Breast epithelium (tissue), 4 donors: ENCODE results near the gene CPXM1. TPM values are rescaled to one million over a fixed set of nuclear protein-coding genes. Genes with fewer than 3 reads are reported as not detected.

ENCODE experiments used
- DNase-seq, 2 donors: peaks; one replicate each; pipeline ENCODE4 v3.0.0-alpha.2; 2019; ENCODE audit warnings: low spot score in 2 of 2
- H3K27ac ChIP-seq, 2 donors: fragments of 200-600 bp; sonication (generic) in 1 of 2; one replicate each; pipeline ENCODE4 v1.5.1; 2016 to 2019; ENCODE audit warnings: mild to moderate bottlenecking in 1 of 2
- H3K27me3 ChIP-seq, 2 donors: fragments of 200-600 bp; sonication (generic) in 1 of 2; one replicate each; pipeline versions ENCODE4 v1.5.1 to v1.6.0; 2017 to 2019; ENCODE audit warnings: control low read depth in 1 of 2, mild to moderate bottlenecking in 1 of 2
- H3K36me3 ChIP-seq: fragments of 200-600 bp; one replicate; pipeline ENCODE4 v1.5.1; 2019
- H3K4me1 ChIP-seq, 2 donors: fragments of 200-600 bp; sonication (generic); one replicate each; pipeline ENCODE4 v1.5.1; 2016 to 2019; ENCODE audit warnings: control low read depth in 1 of 2
- H3K4me3 ChIP-seq, 3 donors: fragments of 200-600 bp; sonication (generic); 1 replicate in 2 of 3; 2 replicates in 1 of 3; pipeline ENCODE4 v1.5.1; 2016 to 2019; ENCODE audit warnings: mild to moderate bottlenecking in 3 of 3, moderate library complexity in 2 of 3
- H3K9me3 ChIP-seq, 2 donors: fragments of 200-600 bp; sonication (generic) in 1 of 2; one replicate each; pipeline ENCODE4 v1.5.1; 2016 to 2019; ENCODE audit warnings: control low read depth in 1 of 2
- POLR2A ChIP-seq: fragments of 450-650 bp; IDR thresholded peaks from one replicate; pipeline ENCODE4 v1.6.1; 2016; ENCODE audit warnings: antibody characterized with exemption, mild to moderate bottlenecking, moderate library complexity
- POLR2AphosphoS5 ChIP-seq, 3 donors: sonication (generic); formaldehyde crosslinking; IDR thresholded peaks; one replicate each; pipeline ENCODE4 v1.6.1; 2017; ENCODE audit warnings: antibody characterized with exemption in 3 of 3
- intact Hi-C: fragments of 100-400 bp; cut with DNase I; formaldehyde crosslinking; loops from one replicate; pipeline ENCODE4 v1.15.1; 2023; ENCODE audit warnings: low total_unique reads
- total RNA-seq, 3 donors: library from RNA; depleted of rRNA; stranded (reverse); fragments of >200 nt; gene quantifications; one replicate each; pipeline ENCODE4 v1.1.0, GENCODE V29; 2016
- TF ChIP-seq, protein P1 (sequence below), 3 donors: fragments of 450-650 bp; IDR thresholded peaks; one replicate each; pipeline ENCODE4 v1.5.1; 2016 to 2017; ENCODE audit warnings: antibody characterized with exemption in 3 of 3, mild to moderate bottlenecking in 3 of 3, moderate library complexity in 3 of 3

CPXM1 gene
- total RNA-seq, 3 donors from 2014 or later: 23.1 to 45.4 (median 28.5) TPM

DNA sequence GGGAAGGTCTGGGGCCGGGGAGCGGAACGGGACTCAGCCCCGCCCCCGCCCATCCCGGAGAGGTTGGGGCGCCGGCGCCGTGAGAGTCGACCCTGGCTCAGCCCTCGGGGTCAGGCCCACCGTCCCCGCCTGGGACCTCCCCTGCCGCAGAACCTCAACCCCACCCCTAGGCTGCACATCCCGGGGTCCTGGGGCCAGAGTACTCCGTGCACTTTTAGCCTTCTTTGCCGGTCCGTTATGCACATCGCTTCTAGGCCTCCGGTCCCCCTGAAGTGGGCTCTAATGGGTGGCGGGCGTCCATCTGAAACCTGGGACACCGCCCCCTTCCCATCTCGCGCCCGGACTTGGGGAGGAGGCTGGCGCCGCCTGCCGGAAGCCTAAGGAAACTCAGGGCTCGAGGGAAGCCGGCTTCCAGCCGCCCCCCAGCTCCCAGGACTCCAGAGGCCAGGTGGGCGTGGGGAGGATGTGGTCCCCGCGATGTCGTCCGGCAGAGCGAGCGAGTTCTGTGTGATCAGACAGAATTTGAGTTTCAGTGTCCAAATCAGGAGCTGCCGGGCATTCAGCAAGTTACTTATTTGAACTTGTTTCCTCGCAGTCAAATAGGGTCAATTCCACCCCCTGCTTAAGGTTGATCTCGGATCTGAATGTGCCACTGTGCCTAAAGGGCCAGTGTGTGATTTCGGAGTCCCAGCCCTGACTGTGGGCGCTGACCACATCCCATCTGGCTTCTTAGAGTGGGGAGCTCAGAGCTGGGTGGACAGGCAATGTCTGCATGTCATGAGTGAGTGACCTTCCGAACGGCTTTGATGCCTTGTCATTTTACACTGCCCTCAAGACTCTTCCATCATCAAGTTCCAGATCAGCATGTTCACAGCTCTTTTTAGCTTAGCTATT is 47.6 kb downstream of the CPXM1 start:
- Histone ChIP-seq H3K27ac (peak overlapping the region; percentile 74 to 85), H3K36me3 (no peaks in the 10 kb centered on the region), H3K4me3 (peak overlapping the region; percentile 38 to 68 (median 60)), H3K9me3 (no peaks in the 10 kb centered on the region), H3K4me1 (no peaks in the 10 kb centered on the region), H3K27me3 (peaks cover 0 to 3% of the 10 kb centered on the region in 2 donors)
- no peak for TF ChIP-seq POLR2A
- TF ChIP-seq, protein P1, sequence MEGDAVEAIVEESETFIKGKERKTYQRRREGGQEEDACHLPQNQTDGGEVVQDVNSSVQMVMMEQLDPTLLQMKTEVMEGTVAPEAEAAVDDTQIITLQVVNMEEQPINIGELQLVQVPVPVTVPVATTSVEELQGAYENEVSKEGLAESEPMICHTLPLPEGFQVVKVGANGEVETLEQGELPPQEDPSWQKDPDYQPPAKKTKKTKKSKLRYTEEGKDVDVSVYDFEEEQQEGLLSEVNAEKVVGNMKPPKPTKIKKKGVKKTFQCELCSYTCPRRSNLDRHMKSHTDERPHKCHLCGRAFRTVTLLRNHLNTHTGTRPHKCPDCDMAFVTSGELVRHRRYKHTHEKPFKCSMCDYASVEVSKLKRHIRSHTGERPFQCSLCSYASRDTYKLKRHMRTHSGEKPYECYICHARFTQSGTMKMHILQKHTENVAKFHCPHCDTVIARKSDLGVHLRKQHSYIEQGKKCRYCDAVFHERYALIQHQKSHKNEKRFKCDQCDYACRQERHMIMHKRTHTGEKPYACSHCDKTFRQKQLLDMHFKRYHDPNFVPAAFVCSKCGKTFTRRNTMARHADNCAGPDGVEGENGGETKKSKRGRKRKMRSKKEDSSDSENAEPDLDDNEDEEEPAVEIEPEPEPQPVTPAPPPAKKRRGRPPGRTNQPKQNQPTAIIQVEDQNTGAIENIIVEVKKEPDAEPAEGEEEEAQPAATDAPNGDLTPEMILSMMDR (IDR thresholded peaks at IDR 0.05): peak in 2 of 3 donors; percentile 58 to 61
- no peak for TF ChIP-seq POLR2AphosphoS5 (IDR thresholded peaks at IDR 0.05)
- intact Hi-C loops: no loop called here
- no peak for DNase-seq

DNA sequence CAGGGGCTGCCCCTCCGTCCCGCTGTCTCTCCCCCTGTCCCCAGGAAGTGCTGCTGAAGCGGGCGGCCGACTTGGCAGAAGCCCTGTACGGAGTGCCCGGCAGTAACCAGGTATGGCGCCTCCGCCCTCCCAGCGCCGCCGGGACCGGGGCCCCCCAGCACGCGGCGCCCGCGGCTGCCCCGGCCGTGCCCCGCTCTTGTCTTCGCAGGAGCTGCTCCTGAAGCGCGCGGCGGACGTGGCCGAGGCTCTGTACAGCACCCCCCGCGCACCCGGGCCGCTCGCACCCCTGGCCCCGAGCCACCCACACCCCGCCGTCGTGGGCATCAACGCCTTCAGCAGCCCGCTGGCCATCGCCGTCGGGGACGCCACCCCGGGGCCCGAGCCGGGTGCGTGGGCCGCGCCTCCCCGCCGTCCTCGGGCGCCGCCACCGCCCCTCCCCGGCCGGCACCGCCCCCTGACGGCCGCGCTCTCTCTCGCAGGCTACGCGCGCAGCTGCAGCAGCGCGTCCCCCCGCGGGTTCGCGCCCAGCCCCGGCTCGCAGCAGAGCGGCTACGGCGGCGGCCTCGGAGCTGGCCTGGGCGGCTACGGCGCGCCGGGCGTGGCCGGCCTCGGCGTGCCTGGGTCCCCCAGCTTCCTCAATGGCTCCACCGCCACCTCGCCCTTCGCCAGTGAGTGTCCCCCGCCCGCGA is 48.4 kb downstream of the CPXM1 start:
- Histone ChIP-seq H3K4me1 (no peaks in the 10 kb centered on the region), H3K4me3 (peak overlapping the region; percentile 38 to 68 (median 60)), H3K27me3 (peaks cover 0 to 3% of the 10 kb centered on the region in 2 donors), H3K36me3 (no peaks in the 10 kb centered on the region), H3K27ac (peak overlapping the region; percentile 74 to 85), H3K9me3 (no peaks in the 10 kb centered on the region)
- intact Hi-C loops: no loop called here
- TF ChIP-seq, protein P1 (IDR thresholded peaks at IDR 0.05): peak in 1 of 3 donors; percentile 24
- TF ChIP-seq POLR2A: no peak
- TF ChIP-seq POLR2AphosphoS5 (IDR thresholded peaks at IDR 0.05): no peak
- no peak for DNase-seq

DNA sequence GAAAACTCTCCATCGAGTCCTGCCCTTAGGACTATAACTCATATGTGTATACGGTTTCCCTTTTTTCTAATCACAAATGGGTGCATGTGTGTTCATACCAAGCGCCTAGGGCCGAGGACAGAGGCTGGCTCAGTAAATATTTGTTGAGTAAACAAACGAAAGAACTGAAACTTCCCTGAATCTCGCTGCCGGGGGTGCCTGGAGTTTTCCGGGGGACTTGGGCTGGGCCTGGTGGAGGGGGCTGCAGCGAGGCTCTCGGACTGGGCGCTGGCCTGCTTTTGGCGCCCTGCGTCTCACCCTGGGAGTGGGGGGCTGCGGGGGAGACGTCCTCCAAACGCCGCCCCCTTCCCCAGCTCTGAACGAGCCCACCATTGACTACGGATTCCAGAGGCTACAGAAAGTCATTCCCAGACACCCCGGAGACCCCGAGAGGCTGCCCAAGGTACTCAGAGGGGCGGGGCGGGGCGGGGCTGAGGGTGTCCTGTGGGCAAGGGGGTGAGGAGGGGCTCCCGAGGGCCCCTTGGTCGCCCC is 49.0 kb downstream of the CPXM1 start:
- Histone ChIP-seq H3K9me3 (no peaks in the 10 kb centered on the region), H3K27ac (peak overlapping the region; percentile 74 to 85), H3K27me3 (peaks cover 0 to 3% of the 10 kb centered on the region in 2 donors), H3K36me3 (no peaks in the 10 kb centered on the region), H3K4me3 (peak overlapping the region; percentile 38 to 68 (median 60)), H3K4me1 (no peaks in the 10 kb centered on the region)
- intact Hi-C loops: no loop called here
- TF ChIP-seq POLR2AphosphoS5 (IDR thresholded peaks at IDR 0.05) (no peak), POLR2A (no peak)
- TF ChIP-seq, protein P1 (IDR thresholded peaks at IDR 0.05): no peak
- no peak for DNase-seq

- DNase-seq: peak in 1 of 2 donors; percentile 42
- TF ChIP-seq POLR2AphosphoS5 (IDR thresholded peaks at IDR 0.05) (peak in 1 of 3 donors; percentile 18), POLR2A (no peak)
- TF ChIP-seq, protein P1 (IDR thresholded peaks at IDR 0.05): peak in 1 of 3 donors; percentile 10
- peak overlapping the region; percentile 17 to 44 for H3K27ac ChIP-seq
- H3K27me3 ChIP-seq: peaks cover 0 to 2% of the 10 kb centered on the region in 2 donors
- H3K9me3 ChIP-seq: no peaks in the 10 kb centered on the region
- peak overlapping the region; percentile 38 to 68 (median 60) for H3K4me3 ChIP-seq
- H3K36me3 ChIP-seq: no peaks in the 10 kb centered on the region
- intact Hi-C loops: no loop called here
- no peaks in the 10 kb centered on the region for H3K4me1 ChIP-seq
These were observed 49.8 kb downstream of the CPXM1 start for GRCh38 chr20:2750491-2751251.
